GM19023 (cell line): ENCODE measurements around the gene FAM110C.

ENCODE experiments used
- ATAC-seq: cut with Tn5 transposase; IDR thresholded peaks from one replicate; pipeline ENCODE4 v1.9.1; 2021; ENCODE audit warnings: mild to moderate bottlenecking, moderate library complexity; ENCODE audit not compliant: unreplicated experiment

FAM110C gene

DNA sequence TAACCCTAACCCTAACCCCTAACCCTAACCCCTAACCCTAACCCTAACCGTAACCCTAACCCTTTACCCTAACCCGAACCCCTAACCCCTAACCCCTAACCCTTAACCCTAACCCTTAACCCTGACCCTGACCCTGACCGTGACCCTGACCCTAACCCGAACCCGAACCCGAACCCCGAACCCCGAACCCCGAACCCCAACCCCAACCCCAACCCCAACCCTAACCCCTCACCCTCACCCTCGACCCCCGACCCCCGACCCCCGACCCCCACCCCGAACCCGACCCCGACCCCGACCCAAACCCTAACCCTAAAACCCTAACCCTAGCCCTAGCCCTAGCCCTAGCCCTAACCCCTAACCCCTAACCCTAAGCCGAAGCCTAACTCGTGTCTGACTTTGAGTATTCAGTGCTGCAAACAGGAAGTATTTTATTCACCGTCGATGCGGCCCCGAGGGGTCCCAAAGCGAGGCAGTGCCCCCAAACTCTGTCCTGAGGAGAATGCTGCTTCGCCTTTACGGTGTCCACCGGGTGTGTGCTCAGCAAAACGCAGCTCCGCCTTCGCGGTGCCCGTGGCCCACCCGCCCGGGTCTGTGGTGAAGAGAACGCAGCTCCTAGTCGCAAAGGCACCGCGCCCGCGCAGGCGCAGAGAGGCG lies 36.0 kb downstream of the FAM110C start:
- ATAC-seq, result no peak
